ENCODE measurements around the gene NDRG4.

DNA sequence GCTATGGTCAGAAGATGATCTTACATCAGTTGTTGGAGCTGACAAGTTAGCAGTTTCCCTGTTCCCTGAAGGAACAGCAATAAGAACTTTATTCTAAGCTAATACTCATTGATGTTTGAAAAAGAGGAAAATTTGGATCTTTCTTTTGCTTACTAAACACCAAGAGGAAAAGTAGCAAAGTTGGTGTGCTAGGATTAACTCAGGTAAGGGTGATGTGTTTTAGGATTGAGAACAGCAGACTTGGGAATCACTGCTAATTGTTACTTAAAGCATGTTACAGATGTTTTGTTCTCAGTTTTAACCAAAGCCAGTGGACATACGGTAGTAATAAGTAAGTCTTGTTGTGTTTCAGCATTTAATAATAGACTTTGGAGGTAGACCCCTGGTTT is 19.0 kb downstream of the NDRG4 start:
- TF ChIP-seq, protein P1, sequence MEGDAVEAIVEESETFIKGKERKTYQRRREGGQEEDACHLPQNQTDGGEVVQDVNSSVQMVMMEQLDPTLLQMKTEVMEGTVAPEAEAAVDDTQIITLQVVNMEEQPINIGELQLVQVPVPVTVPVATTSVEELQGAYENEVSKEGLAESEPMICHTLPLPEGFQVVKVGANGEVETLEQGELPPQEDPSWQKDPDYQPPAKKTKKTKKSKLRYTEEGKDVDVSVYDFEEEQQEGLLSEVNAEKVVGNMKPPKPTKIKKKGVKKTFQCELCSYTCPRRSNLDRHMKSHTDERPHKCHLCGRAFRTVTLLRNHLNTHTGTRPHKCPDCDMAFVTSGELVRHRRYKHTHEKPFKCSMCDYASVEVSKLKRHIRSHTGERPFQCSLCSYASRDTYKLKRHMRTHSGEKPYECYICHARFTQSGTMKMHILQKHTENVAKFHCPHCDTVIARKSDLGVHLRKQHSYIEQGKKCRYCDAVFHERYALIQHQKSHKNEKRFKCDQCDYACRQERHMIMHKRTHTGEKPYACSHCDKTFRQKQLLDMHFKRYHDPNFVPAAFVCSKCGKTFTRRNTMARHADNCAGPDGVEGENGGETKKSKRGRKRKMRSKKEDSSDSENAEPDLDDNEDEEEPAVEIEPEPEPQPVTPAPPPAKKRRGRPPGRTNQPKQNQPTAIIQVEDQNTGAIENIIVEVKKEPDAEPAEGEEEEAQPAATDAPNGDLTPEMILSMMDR (IDR thresholded peaks at IDR 0.05 in 2 of 3, conservative IDR thresholded peaks at IDR 0.05 in 1 of 3; ENCODE audit: borderline replicate concordance in 1 of 3, insufficient read depth in 1 of 3, low read depth in 2 of 3, low read length in 2 of 3): no peak
- TF ChIP-seq POLR2A (IDR thresholded peaks at IDR 0.05; ENCODE audit: borderline replicate concordance, extremely low read depth, insufficient read depth, insufficient read length): no peak
- TF ChIP-seq EZH2phosphoT487 (IDR thresholded peaks at IDR 0.05; ENCODE audit: borderline replicate concordance): no peak
- no peak for TF ChIP-seq JUND (IDR thresholded peaks at IDR 0.05)
- no peak for TF ChIP-seq POLR2AphosphoS5 (IDR thresholded peaks at IDR 0.05; ENCODE audit: low read depth, low read length)
- TF ChIP-seq YY1 (IDR thresholded peaks at IDR 0.05; ENCODE audit: extremely low read depth, insufficient replicate concordance, low read depth, low read length): no peak
- TF ChIP-seq RAD21 (IDR thresholded peaks at IDR 0.05; ENCODE audit: low read depth): no peak
- TF ChIP-seq EZH2 (IDR thresholded peaks at IDR 0.05): no peak
- TF ChIP-seq SIN3A (IDR thresholded peaks at IDR 0.05; ENCODE audit: low read depth): no peak
- TF ChIP-seq FOSL1 (IDR thresholded peaks at IDR 0.05; ENCODE audit: low read depth): no peak
- TF ChIP-seq ZBTB33 (IDR thresholded peaks at IDR 0.05; ENCODE audit: extremely low read depth, insufficient replicate concordance, low read length): no peak
- no peak for TF ChIP-seq SRF (IDR thresholded peaks at IDR 0.05; ENCODE audit: low read depth)
- TF ChIP-seq ELF1 (IDR thresholded peaks at IDR 0.05; ENCODE audit: borderline replicate concordance, low read depth): no peak

Data from HCT116 (cell line).